ENCODE measurements around the gene KIF25. TPM values are rescaled to one million over a fixed set of nuclear protein-coding genes. Genes with fewer than 3 reads are reported as not detected.

KIF25 gene
- polyA plus RNA-seq, 1 donor from 2014 or later, result not detected

DNA sequence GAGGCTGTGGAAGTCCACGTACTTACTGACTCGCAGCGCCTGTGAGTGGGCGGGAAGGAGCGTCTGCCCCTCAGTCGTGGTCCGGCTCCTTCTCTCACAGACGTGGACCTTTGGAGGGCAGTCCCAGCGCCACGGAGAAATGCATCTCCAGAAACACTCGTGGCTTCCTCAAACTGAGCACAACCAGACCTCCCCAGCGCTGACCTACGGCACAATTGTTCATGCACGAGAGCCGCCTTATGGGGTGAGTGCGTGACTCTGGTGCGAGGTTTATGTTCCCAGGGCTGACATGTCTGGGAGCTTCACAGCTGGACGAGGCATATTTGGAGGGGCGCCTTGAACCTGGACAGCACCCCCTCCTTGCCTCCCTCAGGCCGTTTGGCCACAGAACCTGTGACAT lies 51.8 kb downstream of the KIF25 start:
- no peaks in the 10 kb centered on the region for H3K9me2 ChIP-seq (ENCODE audit: insufficient read depth, low read length)
- no peak overlapping the region for H3K9ac ChIP-seq (ENCODE audit: low read length)
- H3K27me3 ChIP-seq (ENCODE audit: insufficient read depth, low read depth, low read length), result no peaks in the 10 kb centered on the region
- H3F3A ChIP-seq (ENCODE audit: insufficient read depth, low read length, poor library complexity, severe bottlenecking), result no peaks in the 10 kb centered on the region
- H3K27ac ChIP-seq (ENCODE audit: low read length), result no peak overlapping the region
- no peaks in the 10 kb centered on the region for H4K20me1 ChIP-seq (ENCODE audit: insufficient read depth)
- no peak overlapping the region for H3K4me2 ChIP-seq (ENCODE audit: low read length)
- H3K36me3 ChIP-seq (ENCODE audit: insufficient read depth, low read length), result no peaks in the 10 kb centered on the region
- no peak overlapping the region for H2AFZ ChIP-seq (ENCODE audit: low read depth, low read length)
- TF ChIP-seq POLR2AphosphoS5 (IDR thresholded peaks at IDR 0.05), result no peak
- no peak for TF ChIP-seq RAD21 (conservative IDR thresholded peaks at IDR 0.05)
- no peak for TF ChIP-seq SMC3 (conservative IDR thresholded peaks at IDR 0.05; ENCODE audit: poor library complexity)
- TF ChIP-seq, protein P1, sequence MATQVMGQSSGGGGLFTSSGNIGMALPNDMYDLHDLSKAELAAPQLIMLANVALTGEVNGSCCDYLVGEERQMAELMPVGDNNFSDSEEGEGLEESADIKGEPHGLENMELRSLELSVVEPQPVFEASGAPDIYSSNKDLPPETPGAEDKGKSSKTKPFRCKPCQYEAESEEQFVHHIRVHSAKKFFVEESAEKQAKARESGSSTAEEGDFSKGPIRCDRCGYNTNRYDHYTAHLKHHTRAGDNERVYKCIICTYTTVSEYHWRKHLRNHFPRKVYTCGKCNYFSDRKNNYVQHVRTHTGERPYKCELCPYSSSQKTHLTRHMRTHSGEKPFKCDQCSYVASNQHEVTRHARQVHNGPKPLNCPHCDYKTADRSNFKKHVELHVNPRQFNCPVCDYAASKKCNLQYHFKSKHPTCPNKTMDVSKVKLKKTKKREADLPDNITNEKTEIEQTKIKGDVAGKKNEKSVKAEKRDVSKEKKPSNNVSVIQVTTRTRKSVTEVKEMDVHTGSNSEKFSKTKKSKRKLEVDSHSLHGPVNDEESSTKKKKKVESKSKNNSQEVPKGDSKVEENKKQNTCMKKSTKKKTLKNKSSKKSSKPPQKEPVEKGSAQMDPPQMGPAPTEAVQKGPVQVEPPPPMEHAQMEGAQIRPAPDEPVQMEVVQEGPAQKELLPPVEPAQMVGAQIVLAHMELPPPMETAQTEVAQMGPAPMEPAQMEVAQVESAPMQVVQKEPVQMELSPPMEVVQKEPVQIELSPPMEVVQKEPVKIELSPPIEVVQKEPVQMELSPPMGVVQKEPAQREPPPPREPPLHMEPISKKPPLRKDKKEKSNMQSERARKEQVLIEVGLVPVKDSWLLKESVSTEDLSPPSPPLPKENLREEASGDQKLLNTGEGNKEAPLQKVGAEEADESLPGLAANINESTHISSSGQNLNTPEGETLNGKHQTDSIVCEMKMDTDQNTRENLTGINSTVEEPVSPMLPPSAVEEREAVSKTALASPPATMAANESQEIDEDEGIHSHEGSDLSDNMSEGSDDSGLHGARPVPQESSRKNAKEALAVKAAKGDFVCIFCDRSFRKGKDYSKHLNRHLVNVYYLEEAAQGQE (IDR thresholded peaks at IDR 0.05; ENCODE audit: borderline replicate concordance), result no peak
- TF ChIP-seq MXI1 (conservative IDR thresholded peaks at IDR 0.05; ENCODE audit: poor library complexity, severe bottlenecking), result no peak
- TF ChIP-seq EP300 (conservative IDR thresholded peaks at IDR 0.05; ENCODE audit: poor library complexity, severe bottlenecking), result no peak
- no peak for TF ChIP-seq TAF1 (IDR thresholded peaks at IDR 0.05; ENCODE audit: low read depth)
- no peak for TF ChIP-seq EZH2 (IDR thresholded peaks at IDR 0.05; ENCODE audit: borderline replicate concordance, insufficient read depth, low read length, poor library complexity, severe bottlenecking)
- no peak for TF ChIP-seq CTCF (IDR thresholded peaks at IDR 0.05; ENCODE audit: poor library complexity, severe bottlenecking)
- no peaks in the 10 kb centered on the region for H3K9me3 ChIP-seq (ENCODE audit: low read length)
- H3K79me2 ChIP-seq (replicated peaks; ENCODE audit: insufficient read depth, low read length), result no peaks in the 10 kb centered on the region
- no peak overlapping the region for H3K4me3 ChIP-seq (ENCODE audit: low read length)

- H3K79me2 ChIP-seq (replicated peaks; ENCODE audit: insufficient read depth, low read length), result no peaks in the 10 kb centered on the region
- no peaks in the 10 kb centered on the region for H4K20me1 ChIP-seq (ENCODE audit: insufficient read depth)
- no peak overlapping the region for H3K9ac ChIP-seq (ENCODE audit: low read length)
- no peak overlapping the region for H2AFZ ChIP-seq (ENCODE audit: low read depth, low read length)
- no peaks in the 10 kb centered on the region for H3K36me3 ChIP-seq (ENCODE audit: insufficient read depth, low read length)
- no peak overlapping the region for H3K4me3 ChIP-seq (ENCODE audit: low read length)
- H3K4me2 ChIP-seq (ENCODE audit: low read length), result no peak overlapping the region
- TF ChIP-seq SMC3 (conservative IDR thresholded peaks at IDR 0.05; ENCODE audit: poor library complexity) (no peak), EZH2 (IDR thresholded peaks at IDR 0.05; ENCODE audit: borderline replicate concordance, insufficient read depth, low read length, poor library complexity, severe bottlenecking) (no peak), EP300 (conservative IDR thresholded peaks at IDR 0.05; ENCODE audit: poor library complexity, severe bottlenecking) (no peak), TAF1 (IDR thresholded peaks at IDR 0.05; ENCODE audit: low read depth) (no peak), RAD21 (conservative IDR thresholded peaks at IDR 0.05) (no peak), POLR2AphosphoS5 (IDR thresholded peaks at IDR 0.05) (no peak), CTCF (IDR thresholded peaks at IDR 0.05; ENCODE audit: poor library complexity, severe bottlenecking) (no peak), MXI1 (conservative IDR thresholded peaks at IDR 0.05; ENCODE audit: poor library complexity, severe bottlenecking) (no peak)
- TF ChIP-seq, protein P1 (IDR thresholded peaks at IDR 0.05; ENCODE audit: borderline replicate concordance), result no peak
- H3K27ac ChIP-seq (ENCODE audit: low read length), result no peak overlapping the region
- no peaks in the 10 kb centered on the region for H3K9me2 ChIP-seq (ENCODE audit: insufficient read depth, low read length)
- no peaks in the 10 kb centered on the region for H3F3A ChIP-seq (ENCODE audit: insufficient read depth, low read length, poor library complexity, severe bottlenecking)
- H3K27me3 ChIP-seq (ENCODE audit: insufficient read depth, low read depth, low read length), result no peaks in the 10 kb centered on the region
- H3K9me3 ChIP-seq (ENCODE audit: low read length), result no peaks in the 10 kb centered on the region
Observed at GRCh38 chr6:168049706-168050224, 52.3 kb downstream of the KIF25 start.
